K562 (cell line): ENCODE measurements around the gene HAL. TPM values are rescaled to one million over a fixed set of nuclear protein-coding genes. Genes with fewer than 3 reads are reported as not detected.

Experiments used
- polyA plus RNA-seq, 8 experiments: library from polyadenylated mRNA; depleted of rRNA in 4 of 8; stranded (reverse) in 5 of 8; unstranded in 3 of 8; fragments of >200 nt; fragmentation: Nextera tagmentation in 2 of 8; fragmentation: Illumina TruSeq in 1 of 8; extraction: Ambion mirVana in 2 of 8; extraction: Trizol in 1 of 8; gene quantifications; 2 replicates each; pipeline versions ENCODE4 v1.2.1 to v1.2.3, GENCODE V29; 2011 to 2014; ENCODE audit warnings: inconsistent platforms in 1 of 8, missing spikeins in 1 of 8
- total RNA-seq, 7 experiments: library from RNA; depleted of rRNA in 6 of 7; stranded (reverse); fragments of >200 nt in 6 of 7; fragmentation: Illumina TruSeq in 2 of 7; extraction: Trizol in 2 of 7; gene quantifications; 2 replicates each; pipeline versions ENCODE4 v1.2.1 to v1.2.3, GENCODE V29; 2011 to 2021; ENCODE audit warnings: low replicate concordance in 1 of 7
- TF ChIP-seq, protein P1 (sequence below), 2 experiments: fragments of 450-650 bp; formaldehyde crosslinking in 1 of 2; IDR thresholded peaks; 2 replicates each; pipeline versions ENCODE4 v1.4.0 to v1.6.1; 2014 to 2020; ENCODE audit warnings: mild to moderate bottlenecking in 2 of 2, borderline replicate concordance in 1 of 2, low read depth in 1 of 2

The HAL gene
- total and polyA plus RNA-seq, 9 of the 15 experiments (the other 6 are each of a cell fraction or from before 2014, with no cell fraction given) = 0.03 to 0.36 (median 0.20) TPM; not detected in 4

DNA sequence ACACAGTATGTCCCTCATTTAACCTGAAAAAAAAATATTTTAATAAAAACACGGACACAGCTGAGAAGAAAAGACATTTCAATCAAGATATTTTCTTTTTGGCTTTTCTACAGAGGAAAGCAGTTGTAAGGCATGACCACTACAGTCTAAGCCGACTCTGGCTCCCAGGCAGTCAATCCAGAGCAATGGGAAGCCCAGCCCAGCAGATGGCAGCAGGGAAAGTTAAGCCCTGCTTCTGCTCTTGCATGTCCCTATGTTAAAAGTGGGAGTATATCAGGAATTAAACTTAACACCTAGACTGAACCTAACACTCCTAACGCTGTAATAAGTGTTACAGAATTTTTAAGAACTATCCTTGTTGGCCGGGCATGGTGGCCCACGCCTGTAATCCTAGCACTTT is 19.5 kb upstream of the HAL start (continued):
- TF ChIP-seq, protein P1, sequence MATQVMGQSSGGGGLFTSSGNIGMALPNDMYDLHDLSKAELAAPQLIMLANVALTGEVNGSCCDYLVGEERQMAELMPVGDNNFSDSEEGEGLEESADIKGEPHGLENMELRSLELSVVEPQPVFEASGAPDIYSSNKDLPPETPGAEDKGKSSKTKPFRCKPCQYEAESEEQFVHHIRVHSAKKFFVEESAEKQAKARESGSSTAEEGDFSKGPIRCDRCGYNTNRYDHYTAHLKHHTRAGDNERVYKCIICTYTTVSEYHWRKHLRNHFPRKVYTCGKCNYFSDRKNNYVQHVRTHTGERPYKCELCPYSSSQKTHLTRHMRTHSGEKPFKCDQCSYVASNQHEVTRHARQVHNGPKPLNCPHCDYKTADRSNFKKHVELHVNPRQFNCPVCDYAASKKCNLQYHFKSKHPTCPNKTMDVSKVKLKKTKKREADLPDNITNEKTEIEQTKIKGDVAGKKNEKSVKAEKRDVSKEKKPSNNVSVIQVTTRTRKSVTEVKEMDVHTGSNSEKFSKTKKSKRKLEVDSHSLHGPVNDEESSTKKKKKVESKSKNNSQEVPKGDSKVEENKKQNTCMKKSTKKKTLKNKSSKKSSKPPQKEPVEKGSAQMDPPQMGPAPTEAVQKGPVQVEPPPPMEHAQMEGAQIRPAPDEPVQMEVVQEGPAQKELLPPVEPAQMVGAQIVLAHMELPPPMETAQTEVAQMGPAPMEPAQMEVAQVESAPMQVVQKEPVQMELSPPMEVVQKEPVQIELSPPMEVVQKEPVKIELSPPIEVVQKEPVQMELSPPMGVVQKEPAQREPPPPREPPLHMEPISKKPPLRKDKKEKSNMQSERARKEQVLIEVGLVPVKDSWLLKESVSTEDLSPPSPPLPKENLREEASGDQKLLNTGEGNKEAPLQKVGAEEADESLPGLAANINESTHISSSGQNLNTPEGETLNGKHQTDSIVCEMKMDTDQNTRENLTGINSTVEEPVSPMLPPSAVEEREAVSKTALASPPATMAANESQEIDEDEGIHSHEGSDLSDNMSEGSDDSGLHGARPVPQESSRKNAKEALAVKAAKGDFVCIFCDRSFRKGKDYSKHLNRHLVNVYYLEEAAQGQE (IDR thresholded peaks at IDR 0.05; ENCODE audit: borderline replicate concordance) = peak; percentile 18; the same call in 1 of the 2 replicates
- TF ChIP-seq, protein P1 (CRISPR knock-in tag; IDR thresholded peaks at IDR 0.05; ENCODE audit: low read depth) = no peak
